ENCODE data around the gene VAX1.

The VAX1 gene

GRCh38 chr10:117163954-117164548 is 26.0 kb upstream of the VAX1 start:
- DNase-seq, result no peak

GRCh38 chr10:117163061-117163953 is 25.2 kb upstream of the VAX1 start:
- no peak for DNase-seq

GRCh38 chr10:117162093-117163060 is 24.3 kb upstream of the VAX1 start:
- DNase-seq, result no peak

GRCh38 chr10:117161386-117162033 is 23.4 kb upstream of the VAX1 start:
- no peak for DNase-seq

GRCh38 chr10:117160567-117160966 is 22.5 kb upstream of the VAX1 start:
- no peak for DNase-seq

GRCh38 chr10:117159390-117159789 is 21.3 kb upstream of the VAX1 start:
- DNase-seq, result no peak

- no peak for DNase-seq
Measured at GRCh38 chr10:117158297-117158696, 20.2 kb upstream of the VAX1 start.

- DNase-seq, result no peak
Measured at GRCh38 chr10:117152668-117153067, 14.6 kb upstream of the VAX1 start.

- no peak for DNase-seq
Measured at GRCh38 chr10:117148284-117148683, 10.2 kb upstream of the VAX1 start.

- no peak for DNase-seq
Measured at GRCh38 chr10:117145019-117145418, 6.9 kb upstream of the VAX1 start.

- no peak for DNase-seq
Measured at GRCh38 chr10:117143103-117143823, 5.2 kb upstream of the VAX1 start.

- DNase-seq, result no peak
Measured at GRCh38 chr10:117140525-117140902, 2.4 kb upstream of the VAX1 start.

GRCh38 chr10:117139581-117140524 is 1.8 kb upstream of the VAX1 start:
- no peak for DNase-seq

GRCh38 chr10:117138838-117139580 is 939 bp upstream of the VAX1 start:
- DNase-seq, result no peak

- DNase-seq, result no peak
Measured at GRCh38 chr10:117137031-117137910, 799 bp downstream of the VAX1 start.

GRCh38 chr10:117136391-117136975 is 1.6 kb downstream of the VAX1 start:
- DNase-seq, result no peak

GRCh38 chr10:117135480-117136140 is 2.5 kb downstream of the VAX1 start:
- DNase-seq, result no peak

GRCh38 chr10:117135026-117135372 is 3.1 kb downstream of the VAX1 start:
- DNase-seq, result no peak
